ENCODE results near the gene FTCD.

The FTCD gene

GRCh38 chr21:46149205-46149901 is 6.0 kb downstream of the FTCD start:
- no peak for TF ChIP-seq TAF1 (IDR thresholded peaks at IDR 0.05; ENCODE audit: low read depth)
- no peak for TF ChIP-seq EP300 (IDR thresholded peaks at IDR 0.05; ENCODE audit: borderline replicate concordance)
- no peak for TF ChIP-seq FOXM1 (IDR thresholded peaks at IDR 0.05; ENCODE audit: borderline replicate concordance, low read depth)
- no peak for TF ChIP-seq CREB1 (IDR thresholded peaks at IDR 0.05; ENCODE audit: low read depth)
- no peak for TF ChIP-seq USF1 (IDR thresholded peaks at IDR 0.05)
- no peak for TF ChIP-seq EGR1 (IDR thresholded peaks at IDR 0.05)
- no peak for TF ChIP-seq TCF12 (IDR thresholded peaks at IDR 0.05; ENCODE audit: low read depth)
- TF ChIP-seq NFIC (IDR thresholded peaks at IDR 0.05) = no peak
- no peak for TF ChIP-seq ZBTB7A (IDR thresholded peaks at IDR 0.05; ENCODE audit: low read depth)
- TF ChIP-seq RAD21 (IDR thresholded peaks at IDR 0.05; ENCODE audit: low read depth) = no peak
- TF ChIP-seq YY1 (IDR thresholded peaks at IDR 0.05; ENCODE audit: low read depth) = no peak
- no peak for TF ChIP-seq CEBPB (IDR thresholded peaks at IDR 0.05)
- no peak for TF ChIP-seq REST (IDR thresholded peaks at IDR 0.05; ENCODE audit: low read depth)
- no peak for TF ChIP-seq TEAD4 (IDR thresholded peaks at IDR 0.05)
- no peak for TF ChIP-seq MAX (IDR thresholded peaks at IDR 0.05)

GRCh38 chr21:46148106-46148505 is 7.3 kb downstream of the FTCD start:
- TF ChIP-seq ZBTB7A (IDR thresholded peaks at IDR 0.05; ENCODE audit: low read depth) (no peak), EP300 (IDR thresholded peaks at IDR 0.05; ENCODE audit: borderline replicate concordance) (no peak), MAX (IDR thresholded peaks at IDR 0.05) (no peak), TCF12 (IDR thresholded peaks at IDR 0.05; ENCODE audit: low read depth) (no peak), NFIC (IDR thresholded peaks at IDR 0.05) (no peak), REST (IDR thresholded peaks at IDR 0.05; ENCODE audit: low read depth) (no peak), EGR1 (IDR thresholded peaks at IDR 0.05) (no peak)

GRCh38 chr21:46147429-46147828 is 8.0 kb downstream of the FTCD start:
- TF ChIP-seq RAD21 (IDR thresholded peaks at IDR 0.05; ENCODE audit: low read depth) = peak; percentile 74

- no peak for TF ChIP-seq FOXM1 (IDR thresholded peaks at IDR 0.05; ENCODE audit: borderline replicate concordance, low read depth)
- no peak for TF ChIP-seq EP300 (IDR thresholded peaks at IDR 0.05; ENCODE audit: borderline replicate concordance)
- no peak for TF ChIP-seq REST (IDR thresholded peaks at IDR 0.05; ENCODE audit: low read depth)
- no peak for TF ChIP-seq CEBPB (IDR thresholded peaks at IDR 0.05)
- no peak for TF ChIP-seq YY1 (IDR thresholded peaks at IDR 0.05; ENCODE audit: low read depth)
- no peak for TF ChIP-seq TCF12 (IDR thresholded peaks at IDR 0.05; ENCODE audit: low read depth)
- TF ChIP-seq EGR1 (IDR thresholded peaks at IDR 0.05) = no peak
These were observed 8.5 kb downstream of the FTCD start for GRCh38 chr21:46146856-46147255.

GRCh38 chr21:46145840-46146691 is 9.3 kb downstream of the FTCD start:
- TF ChIP-seq CEBPB (IDR thresholded peaks at IDR 0.05) (no peak), USF1 (IDR thresholded peaks at IDR 0.05) (no peak), TCF12 (IDR thresholded peaks at IDR 0.05; ENCODE audit: low read depth) (no peak), MAX (IDR thresholded peaks at IDR 0.05) (no peak), EGR1 (IDR thresholded peaks at IDR 0.05) (no peak), EP300 (IDR thresholded peaks at IDR 0.05; ENCODE audit: borderline replicate concordance) (no peak), TEAD4 (IDR thresholded peaks at IDR 0.05) (no peak), ZBTB7A (IDR thresholded peaks at IDR 0.05; ENCODE audit: low read depth) (no peak), REST (IDR thresholded peaks at IDR 0.05; ENCODE audit: low read depth) (no peak), YY1 (IDR thresholded peaks at IDR 0.05; ENCODE audit: low read depth) (no peak), FOXM1 (IDR thresholded peaks at IDR 0.05; ENCODE audit: borderline replicate concordance, low read depth) (no peak), CREB1 (IDR thresholded peaks at IDR 0.05; ENCODE audit: low read depth) (no peak), TAF1 (IDR thresholded peaks at IDR 0.05; ENCODE audit: low read depth) (no peak), RAD21 (IDR thresholded peaks at IDR 0.05; ENCODE audit: low read depth) (no peak), NFIC (IDR thresholded peaks at IDR 0.05) (no peak)
